OCI-M2 (cell line): ENCODE measurements around the gene COG4.
"Not testable (repeated sequence)": the region's sequence is repeated elsewhere in the genome, so short reads cannot be mapped to it uniquely, and the experiment has no call there.

ENCODE experiments used
- DNase-seq: peaks from one replicate; lab custom pipeline; 2025; ENCODE audit not compliant: unreplicated experiment; lab: John Stamatoyannopoulos, UW

Gene COG4

DNA sequence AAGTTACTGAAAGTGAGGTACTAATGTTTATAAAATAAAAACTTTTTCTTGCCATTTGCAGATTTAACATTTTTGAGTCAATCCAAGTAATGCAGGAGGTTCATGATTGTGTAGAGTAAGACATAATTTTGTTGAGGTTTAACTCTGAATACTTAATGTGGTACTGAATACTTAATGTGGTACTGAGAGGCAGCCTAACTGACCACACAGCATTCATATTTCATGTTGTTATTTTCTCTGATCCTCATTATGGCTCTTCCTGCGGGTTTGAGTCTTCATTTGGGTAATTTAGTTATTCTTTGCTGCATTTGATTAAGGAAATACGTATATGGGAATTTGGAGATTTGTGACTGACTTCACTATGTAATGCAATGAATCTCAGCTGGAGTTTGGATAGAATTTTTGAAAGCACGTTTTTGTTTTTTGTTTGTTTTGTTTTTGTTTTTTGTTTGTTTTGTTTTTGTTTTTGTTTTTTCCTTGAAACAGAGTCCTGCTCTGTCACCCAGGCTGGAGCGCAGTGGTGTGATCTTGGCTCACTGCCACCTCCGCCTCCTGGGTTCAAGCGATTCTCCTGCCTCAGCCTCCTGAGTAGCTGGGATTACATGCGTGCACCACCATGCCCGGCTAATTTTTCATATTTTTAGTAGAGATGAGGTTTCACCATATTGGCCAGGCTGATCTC is 4.1 kb upstream of the COG4 start:
- DNase-seq, result no peak

- DNase-seq, result no peak
These were observed 3.0 kb upstream of the COG4 start for GRCh38 chr16:70526403-70526802.

DNA sequence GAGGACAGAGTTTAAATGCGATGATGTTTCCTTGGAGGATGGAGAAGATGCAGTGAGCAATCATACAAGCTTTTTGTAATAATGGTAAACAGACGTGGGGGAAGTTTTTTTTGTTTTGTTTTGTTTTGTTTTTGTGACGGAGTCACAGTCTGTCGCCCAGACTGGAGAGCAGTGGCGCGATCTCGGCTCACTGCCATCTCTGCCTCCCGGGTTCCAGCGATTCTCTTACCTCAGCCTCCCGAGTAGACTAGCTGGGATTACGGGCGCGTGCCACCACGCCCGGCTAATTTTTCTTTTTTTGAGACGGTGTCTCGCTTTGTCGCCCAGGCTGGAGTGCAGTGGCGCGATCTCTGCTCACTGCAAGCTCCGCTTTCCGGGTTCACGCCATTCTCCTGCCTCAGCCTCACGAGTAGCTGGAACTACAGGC is 1.1 kb upstream of the COG4 start:
- not testable (repeated sequence) for DNase-seq

DNA sequence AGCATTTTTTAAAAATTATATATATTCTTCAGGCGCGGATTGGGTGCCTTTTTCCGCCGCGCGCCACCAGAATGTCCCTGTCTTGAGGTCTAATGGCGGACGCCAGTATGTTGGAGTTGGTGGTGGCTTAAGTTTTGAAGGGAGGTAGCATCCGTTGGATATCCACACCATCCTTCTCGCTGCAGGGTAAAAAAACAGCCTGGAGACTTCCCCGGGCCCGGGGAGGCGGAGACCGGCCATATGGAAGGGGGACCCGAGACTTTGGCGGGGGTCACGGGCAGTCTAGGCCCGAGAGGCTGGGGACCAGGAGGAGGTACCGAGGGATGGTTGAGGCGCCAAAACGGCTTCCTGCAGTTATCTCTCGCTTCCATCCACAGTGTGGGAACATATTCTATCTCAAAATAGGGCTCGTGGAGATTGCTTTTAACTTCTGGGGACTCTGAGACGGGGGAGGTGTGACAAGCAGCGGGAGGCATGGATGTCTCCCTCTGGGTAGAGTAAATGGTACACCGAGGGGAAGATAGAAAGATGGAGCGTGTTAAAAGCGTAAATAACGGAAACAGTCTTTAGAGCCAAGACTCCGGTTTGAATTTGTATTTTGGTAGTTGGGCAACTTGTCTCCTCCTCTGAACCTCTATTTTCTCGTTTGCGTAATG is 517 bp upstream of the COG4 start, which contains the start of gene SF3B3:
SF3B3 (plus strand) TSS at position 74 of the 656 bp plus-strand sequence. CDS start 2,841 bp downstream, outside the sequence.
- DNase-seq, result no peak

GRCh38 chr16:70522216-70523075 is 908 bp downstream of the COG4 start:
- DNase-seq, result no peak

- DNase-seq, result no peak
These were observed 2.6 kb downstream of the COG4 start for GRCh38 chr16:70520612-70521297.

DNA sequence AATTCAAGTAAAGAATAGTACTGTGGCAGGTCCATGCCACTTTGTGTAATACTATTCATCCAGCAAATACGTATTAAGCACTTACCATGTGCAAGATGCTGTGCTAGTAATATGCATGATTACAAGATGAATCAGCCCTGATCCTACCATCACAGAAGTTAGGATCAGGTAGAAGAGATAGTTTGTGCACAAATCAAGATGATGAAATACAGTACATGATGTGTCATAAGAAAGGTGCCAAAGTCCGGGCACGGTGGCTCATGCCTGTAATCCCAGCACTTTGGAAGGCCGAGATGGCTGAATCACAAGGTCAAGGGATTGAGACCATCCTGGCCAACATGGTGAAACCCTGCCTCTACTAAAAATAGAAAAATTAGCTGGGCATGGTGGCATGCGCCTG is 10.9 kb downstream of the COG4 start:
- no peak for DNase-seq

DNA sequence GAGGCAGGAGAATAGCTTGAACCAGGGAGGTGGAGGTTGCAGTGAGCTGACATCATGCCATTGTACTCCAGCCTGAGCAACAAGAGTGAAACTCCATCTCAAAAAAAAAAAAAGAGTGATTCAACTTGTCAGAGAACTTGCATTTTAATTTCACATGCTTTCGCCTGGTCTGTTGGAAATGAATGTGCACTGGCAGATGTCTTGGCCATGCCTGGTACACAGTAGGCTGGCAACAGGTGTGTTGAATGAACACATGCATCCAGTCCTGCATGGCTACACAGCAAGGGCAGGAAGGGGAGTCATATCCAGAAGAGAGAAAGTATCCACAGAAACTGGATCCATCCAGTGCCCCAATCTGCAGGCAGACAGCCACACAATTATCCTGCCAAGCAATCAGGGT is 11.5 kb downstream of the COG4 start:
- no peak for DNase-seq

- DNase-seq, result no peak
These were observed 13.1 kb downstream of the COG4 start for GRCh38 chr16:70510216-70510615.

GRCh38 chr16:70508752-70509151 is 14.6 kb downstream of the COG4 start:
- DNase-seq, result no peak

DNA sequence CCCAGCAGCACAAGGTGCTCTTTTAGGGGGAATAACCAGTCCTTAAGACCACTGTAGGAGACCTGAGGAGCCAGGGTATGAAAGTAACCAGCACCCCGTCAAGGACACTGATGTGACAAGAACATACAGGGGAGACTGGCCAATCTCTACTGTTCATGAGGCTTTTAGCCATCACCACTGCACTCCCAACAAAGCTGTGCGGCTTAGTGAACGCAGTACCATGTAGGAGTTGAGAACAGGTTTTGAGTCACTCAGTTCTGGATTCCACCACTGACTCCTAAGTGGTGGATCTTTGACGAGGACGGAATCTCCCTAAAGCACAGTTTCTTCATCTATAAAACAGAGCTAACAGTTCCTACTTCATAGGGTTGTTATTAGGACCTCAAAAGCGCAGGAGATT is 26.8 kb downstream of the COG4 start:
- DNase-seq, result no peak

GRCh38 chr16:70495425-70496182 is 27.8 kb downstream of the COG4 start:
- DNase-seq, result no peak

DNA sequence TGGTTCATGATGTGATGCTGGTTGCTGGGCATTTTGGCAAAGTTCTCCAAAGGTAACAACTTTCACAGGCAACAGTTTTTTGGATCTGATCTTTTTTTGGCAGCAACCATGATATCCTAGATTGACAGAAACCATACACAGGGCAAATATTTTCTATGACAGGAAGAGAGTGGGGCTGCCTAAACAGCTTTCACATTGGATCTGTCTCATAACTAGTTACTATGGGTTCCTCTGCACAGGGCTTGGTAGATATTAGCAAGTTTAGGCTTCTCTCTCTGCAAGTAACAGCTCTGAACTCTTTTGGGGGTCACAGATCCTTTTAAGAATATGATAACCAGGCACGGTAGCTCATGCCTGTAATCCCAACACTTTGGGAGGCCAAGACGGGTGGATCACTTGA is 28.6 kb downstream of the COG4 start:
- DNase-seq, result no peak

DNA sequence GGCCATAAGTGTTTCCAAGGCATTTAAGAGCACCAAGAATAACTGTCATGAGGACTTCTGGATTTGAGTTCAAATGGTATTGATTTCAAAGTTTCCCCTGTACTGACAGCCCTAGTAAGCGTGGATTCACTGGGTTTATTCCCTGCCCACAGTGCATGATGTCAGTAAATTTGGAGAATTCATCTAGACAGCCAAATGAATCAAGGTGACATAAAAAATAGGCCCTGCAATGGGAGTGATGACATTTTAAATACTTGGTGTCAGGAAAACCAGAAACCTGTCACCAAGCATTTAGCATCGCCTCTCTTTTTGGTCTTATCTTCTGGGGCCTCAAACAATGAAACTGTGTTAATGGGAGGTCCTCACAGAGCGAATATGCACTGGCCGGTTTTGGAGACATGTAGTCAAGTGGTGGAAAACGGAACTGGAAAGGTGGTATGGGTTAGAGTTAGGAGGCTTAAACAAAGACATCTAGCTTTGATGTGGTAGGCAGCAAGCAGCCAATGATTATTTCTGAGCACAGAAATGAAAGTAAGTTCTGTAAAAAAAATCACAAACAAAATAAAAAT is 29.1 kb downstream of the COG4 start:
- no peak for DNase-seq

DNA sequence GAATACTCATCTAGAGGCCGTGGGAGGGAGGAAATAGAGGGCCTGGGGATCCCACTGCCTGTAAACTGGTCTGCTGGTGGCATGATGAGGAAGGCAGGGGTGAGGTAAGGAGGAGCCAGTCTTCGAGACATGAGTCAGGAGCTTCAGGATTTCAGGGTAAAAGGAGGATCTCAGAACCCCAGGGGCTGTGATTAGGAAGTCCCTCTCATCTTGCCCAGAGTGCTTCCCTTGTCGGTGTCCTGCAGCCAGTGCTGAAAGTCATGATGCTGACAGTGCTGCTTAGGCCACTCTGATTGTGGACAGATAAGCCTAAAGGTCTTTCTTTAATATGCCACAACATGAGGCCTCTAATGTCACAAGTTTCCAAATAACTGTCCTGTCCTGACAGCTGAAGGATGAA is 29.6 kb downstream of the COG4 start:
- DNase-seq, result no peak

GRCh38 chr16:70490261-70490660 is 33.1 kb downstream of the COG4 start:
- no peak for DNase-seq

DNA sequence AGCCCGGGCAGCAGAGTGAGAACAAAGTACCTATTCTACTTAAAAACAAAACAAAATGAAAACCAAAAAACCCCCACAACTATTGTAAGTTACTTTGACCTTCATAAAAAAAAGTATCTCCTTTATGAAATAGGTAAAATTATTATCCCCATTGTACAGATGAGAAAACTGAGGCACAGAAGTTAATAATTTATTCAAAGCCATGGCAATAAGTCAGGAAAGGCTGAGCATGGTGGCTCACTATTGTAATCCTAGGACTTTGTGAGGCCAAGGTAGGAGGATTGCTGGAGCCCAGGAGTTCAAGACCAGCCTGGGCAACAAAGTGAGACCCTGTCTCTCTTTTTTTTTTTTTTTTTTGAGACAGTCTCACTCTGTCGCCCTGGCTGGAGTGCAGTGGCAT is 38.5 kb downstream of the COG4 start:
- no peak for DNase-seq

DNA sequence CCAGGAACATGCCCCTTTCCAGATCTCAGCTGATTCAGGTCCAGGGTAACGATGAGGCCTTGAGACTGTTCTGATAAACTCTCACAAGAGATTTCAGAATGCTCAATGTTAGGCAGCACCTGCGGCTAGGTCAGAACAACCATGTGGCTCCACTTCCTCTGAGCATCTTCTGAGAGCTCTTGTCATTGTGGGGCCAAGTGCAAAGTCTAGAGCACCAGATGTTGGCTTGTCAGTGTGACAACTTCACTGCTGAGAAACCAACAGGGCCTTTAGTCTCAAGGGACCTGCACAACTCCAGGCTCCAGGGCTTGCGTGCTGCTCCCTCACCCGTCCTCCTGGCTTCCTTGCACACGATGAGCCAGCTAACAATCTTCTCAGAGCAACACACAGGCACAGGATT is 39.9 kb downstream of the COG4 start:
- no peak for DNase-seq

GRCh38 chr16:70482624-70483023 is 40.7 kb downstream of the COG4 start:
- DNase-seq, result no peak

DNA sequence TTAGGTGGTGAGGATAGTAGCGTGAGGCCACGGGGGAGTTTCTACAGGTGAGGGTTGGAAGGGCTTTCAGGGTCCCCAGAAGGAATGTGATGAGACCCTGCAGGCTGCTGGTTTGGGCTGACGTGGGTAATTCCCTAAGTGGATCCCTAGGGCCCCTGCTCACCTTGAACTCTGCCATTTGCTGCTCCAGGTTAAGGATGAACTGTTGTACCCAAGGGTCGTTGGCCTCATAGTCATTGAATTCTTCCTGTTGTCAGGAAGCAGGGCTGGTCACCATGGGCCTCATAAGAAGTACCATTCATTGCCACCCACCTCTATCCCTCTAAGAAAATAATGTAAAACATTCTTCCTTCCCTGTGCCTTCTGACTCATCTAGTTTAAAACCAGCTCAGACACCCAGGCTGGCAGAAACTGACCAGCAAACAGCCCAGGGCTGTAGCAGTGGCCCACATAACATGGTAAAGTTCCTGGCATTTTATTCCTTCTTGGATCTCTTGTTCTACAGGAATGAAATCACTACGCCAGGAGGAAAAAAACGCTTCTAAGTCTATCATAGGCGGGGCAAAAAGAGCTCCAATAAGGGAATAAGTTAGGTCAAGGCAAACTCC is 41.3 kb downstream of the COG4 start:
- no peak for DNase-seq
